A673 (cell line): ENCODE measurements around the gene KIF3A.

ENCODE experiments used
- EZH2 ChIP-seq: fragments of 200-600 bp; sonication (generic); IDR thresholded peaks from 2 replicates; pipeline ENCODE4 v1.6.1; 2017; ENCODE audit warnings: borderline replicate concordance, low read depth, mild to moderate bottlenecking, mixed read lengths, antibody characterized with exemption, low read length; ENCODE audit not compliant: poor library complexity, severe bottlenecking
- TF ChIP-seq, protein P1 (sequence below): fragments of 300-800, 200-600 bp; sonication (generic); conservative IDR thresholded peaks from 2 replicates; pipeline ENCODE4 v1.5.1; 2017; ENCODE audit warnings: low read depth, mild to moderate bottlenecking, antibody characterized with exemption, low read length, moderate library complexity, mixed read lengths

- no peak for TF ChIP-seq EZH2
- TF ChIP-seq, protein P1, sequence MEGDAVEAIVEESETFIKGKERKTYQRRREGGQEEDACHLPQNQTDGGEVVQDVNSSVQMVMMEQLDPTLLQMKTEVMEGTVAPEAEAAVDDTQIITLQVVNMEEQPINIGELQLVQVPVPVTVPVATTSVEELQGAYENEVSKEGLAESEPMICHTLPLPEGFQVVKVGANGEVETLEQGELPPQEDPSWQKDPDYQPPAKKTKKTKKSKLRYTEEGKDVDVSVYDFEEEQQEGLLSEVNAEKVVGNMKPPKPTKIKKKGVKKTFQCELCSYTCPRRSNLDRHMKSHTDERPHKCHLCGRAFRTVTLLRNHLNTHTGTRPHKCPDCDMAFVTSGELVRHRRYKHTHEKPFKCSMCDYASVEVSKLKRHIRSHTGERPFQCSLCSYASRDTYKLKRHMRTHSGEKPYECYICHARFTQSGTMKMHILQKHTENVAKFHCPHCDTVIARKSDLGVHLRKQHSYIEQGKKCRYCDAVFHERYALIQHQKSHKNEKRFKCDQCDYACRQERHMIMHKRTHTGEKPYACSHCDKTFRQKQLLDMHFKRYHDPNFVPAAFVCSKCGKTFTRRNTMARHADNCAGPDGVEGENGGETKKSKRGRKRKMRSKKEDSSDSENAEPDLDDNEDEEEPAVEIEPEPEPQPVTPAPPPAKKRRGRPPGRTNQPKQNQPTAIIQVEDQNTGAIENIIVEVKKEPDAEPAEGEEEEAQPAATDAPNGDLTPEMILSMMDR: no peak
These were observed 51.2 kb downstream of the KIF3A start for GRCh38 chr5:132686193-132686592.
